Occipital lobe (tissue), 2 donors: ENCODE measurements around the gene GRM8. TPM values are rescaled to one million over a fixed set of nuclear protein-coding genes. Genes with fewer than 3 reads are reported as not detected.

Experiments used
- DNase-seq: peaks from one replicate; lab custom pipeline; 2025; lab: John Stamatoyannopoulos, UW
- total RNA-seq: library from RNA; depleted of rRNA; stranded (reverse); fragments of >200 nt; gene quantifications from one replicate; pipeline ENCODE4 v1.2.3, GENCODE V29; 2014

GRM8 gene
- total RNA-seq, 1 donor from 2014 or later, result 3.7 TPM

DNA sequence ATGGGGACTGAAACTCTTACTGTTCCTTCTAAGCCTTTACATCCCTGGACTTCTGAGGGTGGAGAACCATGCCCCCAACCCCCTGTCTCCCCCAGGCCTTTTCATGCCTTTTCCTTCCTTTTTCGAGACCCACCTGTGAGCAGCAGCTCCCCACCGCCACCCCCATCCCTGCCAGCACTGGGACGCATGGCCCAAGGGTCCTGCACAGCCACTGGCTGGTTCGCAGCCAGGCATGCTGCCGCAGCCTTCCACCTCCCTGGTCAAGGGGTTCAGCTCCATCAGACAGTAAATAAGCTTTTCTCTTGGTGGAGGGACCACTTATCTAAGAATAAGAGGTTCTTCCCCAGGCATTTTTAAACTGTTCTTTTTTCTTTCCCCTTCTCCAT, 584.4 kb downstream of the GRM8 start:
- DNase-seq, result no peak

- no peak for DNase-seq
Observed at GRCh38 chr7:126667742-126668366, 584.9 kb downstream of the GRM8 start.

DNA sequence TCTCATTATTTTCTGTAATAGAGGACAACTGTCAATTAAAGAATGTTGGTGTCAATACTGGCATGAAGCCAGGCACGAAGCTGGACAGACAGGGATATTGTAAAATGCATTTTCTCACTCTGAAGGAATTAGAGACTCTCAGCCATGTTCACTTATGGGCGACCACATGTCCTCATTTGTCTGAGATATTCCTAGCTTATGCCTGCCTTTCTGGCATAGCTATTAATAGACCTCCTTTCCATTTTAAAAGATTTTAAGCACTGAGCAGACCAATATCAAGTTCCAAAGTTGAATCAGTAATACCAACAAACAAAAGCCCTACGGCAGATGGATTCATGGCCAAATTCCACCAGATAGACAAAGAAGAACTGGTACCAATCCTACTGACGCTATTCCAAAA, 589.9 kb downstream of the GRM8 start:
- DNase-seq, result no peak

GRCh38 chr7:126659124-126659523, 593.6 kb downstream of the GRM8 start:
- DNase-seq, result no peak

DNA sequence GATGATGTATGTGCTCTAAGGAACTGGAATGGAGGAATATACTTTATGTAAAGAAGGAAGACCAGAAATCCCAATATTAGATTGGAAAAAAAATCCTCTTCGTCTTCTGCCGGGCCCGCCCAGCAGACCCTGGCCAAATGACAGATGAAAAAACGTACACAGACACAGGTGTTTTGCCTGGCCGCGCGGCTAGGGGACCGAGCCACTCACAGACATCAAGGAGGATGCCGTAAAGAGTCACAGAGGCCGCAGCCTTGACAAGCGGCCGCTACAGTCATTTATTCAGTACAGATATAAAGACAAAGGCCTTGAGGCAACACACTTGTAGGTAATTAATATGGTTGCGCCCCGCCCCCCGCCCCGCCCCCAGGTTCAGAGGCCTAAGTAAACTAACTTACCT, 594.1 kb downstream of the GRM8 start:
- DNase-seq, result no peak

DNA sequence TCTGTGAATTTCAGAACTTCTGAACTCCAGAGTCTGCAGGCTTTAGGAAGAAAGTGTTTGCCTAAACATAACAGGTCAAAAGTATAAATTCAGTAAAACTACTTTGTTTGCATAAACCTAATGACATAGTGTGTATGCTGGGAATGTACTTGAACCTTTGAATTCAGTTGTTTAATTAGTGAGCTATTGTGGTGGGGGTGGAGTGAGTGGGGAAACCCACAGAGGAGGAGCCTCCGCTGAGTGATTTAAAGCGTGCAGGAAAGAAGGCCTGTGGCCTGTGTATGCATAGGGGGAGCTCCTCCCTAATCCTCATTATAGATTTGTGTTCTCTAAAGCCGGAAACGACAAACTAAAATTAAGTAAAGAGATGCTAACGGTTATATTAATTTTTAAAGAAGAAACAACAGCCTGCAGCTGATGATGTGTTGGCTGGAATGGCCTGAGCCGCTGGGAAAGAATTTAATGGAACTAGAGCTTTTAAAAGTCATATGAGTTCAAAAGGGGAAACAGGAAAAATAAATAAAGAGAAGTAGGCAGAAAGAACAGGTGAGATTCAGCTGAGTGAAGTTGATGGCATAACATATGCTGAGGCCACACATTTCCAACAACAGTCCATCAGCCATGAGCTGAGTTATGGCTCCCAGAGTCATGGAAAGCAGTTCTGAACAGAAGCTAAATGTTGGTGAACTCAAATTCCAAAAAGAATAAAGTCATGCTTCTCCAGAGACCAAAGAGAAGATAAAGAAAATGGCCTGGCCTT, 595.0 kb downstream of the GRM8 start:
- DNase-seq, result no peak

DNA sequence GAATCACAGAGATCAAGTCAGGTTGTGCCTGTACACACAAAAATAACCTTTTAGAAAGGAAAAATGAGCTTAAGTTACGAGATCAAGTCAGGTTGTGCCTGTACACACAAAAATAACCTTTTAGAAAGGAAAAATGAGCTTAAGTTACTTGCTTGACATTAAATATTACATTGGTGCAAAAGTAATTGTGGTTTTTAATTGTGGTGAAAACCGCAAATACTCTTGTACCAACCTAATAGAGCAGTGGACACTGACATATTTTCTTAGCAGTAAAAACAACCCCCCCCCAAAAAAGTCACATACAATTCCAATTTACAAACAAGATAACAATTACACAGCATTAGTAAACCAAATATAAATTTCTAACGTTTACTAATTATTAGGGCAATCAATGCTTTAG, 595.6 kb downstream of the GRM8 start:
- DNase-seq, result no peak

GRCh38 chr7:126656165-126656564, 596.6 kb downstream of the GRM8 start:
- DNase-seq, result no peak

DNA sequence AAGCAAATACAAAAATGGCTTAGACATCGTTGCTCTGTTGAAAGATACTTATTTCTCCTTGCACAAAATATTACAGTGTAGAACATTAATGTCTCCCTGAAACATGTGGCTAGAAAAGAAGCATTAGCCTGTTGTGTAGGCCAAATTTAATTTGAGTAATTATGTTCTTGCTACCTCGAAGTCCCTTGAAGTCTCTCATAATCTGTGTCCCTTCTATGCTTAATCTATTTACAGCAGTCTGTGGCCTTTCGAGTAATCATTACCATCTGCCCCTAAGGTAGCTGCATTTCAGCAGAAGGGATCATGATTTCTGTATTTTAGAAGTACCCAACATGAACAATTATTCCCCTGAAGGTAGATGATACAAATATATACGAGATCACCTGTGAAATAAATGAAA, 615.2 kb downstream of the GRM8 start:
- no peak for DNase-seq

GRCh38 chr7:126635545-126635944, 617.2 kb downstream of the GRM8 start:
- no peak for DNase-seq

DNA sequence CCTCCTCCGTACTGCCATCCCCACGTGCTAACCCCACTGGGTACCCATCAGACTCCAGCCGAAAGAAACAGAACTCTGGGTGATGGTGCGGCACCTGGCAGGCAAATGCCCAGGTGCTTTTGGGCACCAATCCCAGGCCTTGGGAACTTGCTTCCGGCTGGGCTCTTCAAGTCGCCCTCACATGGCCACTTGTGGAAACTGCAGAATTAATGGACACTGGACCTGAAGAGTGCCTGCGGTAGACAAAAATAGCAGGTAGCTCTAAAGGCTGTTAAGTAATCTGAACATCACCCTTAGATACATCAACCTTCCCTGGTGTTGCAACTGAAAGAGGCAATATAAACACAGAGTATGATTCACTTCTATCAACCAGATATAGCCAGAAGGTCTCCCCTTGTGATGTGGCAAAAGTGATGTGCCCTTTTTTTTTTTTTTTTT, 644.4 kb downstream of the GRM8 start:
- DNase-seq, result no peak

- DNase-seq, result no peak
Observed at GRCh38 chr7:126606331-126606730, 646.4 kb downstream of the GRM8 start.

- no peak for DNase-seq
Observed at GRCh38 chr7:126605553-126605952, 647.2 kb downstream of the GRM8 start.

GRCh38 chr7:126605056-126605455, 647.7 kb downstream of the GRM8 start:
- DNase-seq, result no peak

GRCh38 chr7:126589068-126589684, 663.6 kb downstream of the GRM8 start:
- no peak for DNase-seq

DNA sequence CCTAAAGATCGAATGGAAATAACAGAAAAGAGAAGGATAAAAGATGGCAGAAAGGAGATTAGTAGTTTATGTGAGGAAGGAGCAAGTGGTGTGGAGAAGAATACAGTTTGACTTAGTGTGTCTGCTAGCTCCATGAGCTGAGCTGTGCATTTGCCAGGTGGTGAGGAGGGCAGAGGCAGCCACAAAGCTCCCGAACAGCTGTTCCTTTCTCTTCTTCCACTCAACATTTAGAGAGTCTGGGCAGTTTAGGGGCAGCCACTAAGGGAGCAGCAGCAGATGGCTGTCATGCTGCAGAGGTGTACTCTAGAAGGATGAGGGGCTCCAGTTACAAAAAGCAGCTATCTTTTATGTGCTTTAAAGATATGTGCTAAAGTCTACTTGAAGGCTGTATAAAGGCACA, 674.4 kb downstream of the GRM8 start:
- DNase-seq, result no peak

- no peak for DNase-seq
Observed at GRCh38 chr7:126574276-126575250, 678.2 kb downstream of the GRM8 start.

GRCh38 chr7:126570845-126571244, 681.9 kb downstream of the GRM8 start:
- no peak for DNase-seq

DNA sequence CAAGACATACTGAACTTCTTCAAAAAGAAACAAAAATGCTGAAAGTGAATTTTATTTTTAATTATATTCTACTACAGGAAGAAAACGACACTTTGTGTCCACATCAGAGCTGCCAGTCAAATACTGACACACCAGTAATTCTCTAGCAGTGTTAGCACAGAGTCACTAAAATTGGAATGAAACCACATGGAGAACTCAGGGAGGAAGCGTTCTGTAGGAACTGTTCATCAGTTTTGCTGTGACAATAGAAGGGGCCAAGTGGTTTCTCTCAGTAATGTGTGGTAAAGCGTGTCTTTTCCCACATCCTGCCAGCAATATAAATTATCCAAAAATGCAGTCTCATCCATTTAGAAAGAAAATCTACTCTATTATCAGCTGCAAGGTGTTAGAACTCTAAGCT, 683.3 kb downstream of the GRM8 start:
- DNase-seq, result no peak

- DNase-seq, result no peak
Observed at GRCh38 chr7:126557271-126557670, 695.5 kb downstream of the GRM8 start.

GRCh38 chr7:126541406-126541805, 711.3 kb downstream of the GRM8 start:
- no peak for DNase-seq

DNA sequence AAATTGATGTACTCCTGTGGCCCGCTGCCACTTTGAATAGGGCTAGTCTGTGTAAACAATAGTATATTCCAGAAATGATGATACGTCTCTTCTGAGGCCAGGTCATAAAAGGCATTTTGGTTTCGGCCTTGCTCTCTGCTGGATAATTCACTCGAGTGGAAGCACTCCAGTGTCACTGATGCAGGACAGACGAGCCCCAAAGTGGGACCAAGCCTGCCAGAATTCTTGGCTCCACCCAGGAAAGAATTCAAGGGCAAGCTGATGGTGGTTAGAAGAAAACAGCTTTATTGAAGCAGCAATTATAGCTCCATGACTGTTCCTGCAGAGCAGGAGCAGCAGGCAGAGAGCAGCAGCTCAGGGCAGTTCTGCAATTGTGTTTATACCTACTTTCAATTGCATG, 717.6 kb downstream of the GRM8 start:
- no peak for DNase-seq
